Endothelial cell of umbilical vein (primary cell): Measurements from ENCODE around the gene PIP4K2B.

Source experiments
- EZH2 ChIP-seq: IDR thresholded peaks from 2 replicates; pipeline ENCODE4 v1.6.1; 2012; ENCODE audit warnings: borderline replicate concordance, low read depth, mild to moderate bottlenecking, moderate library complexity, low read length, inconsistent platforms; ENCODE audit not compliant: severe bottlenecking
- FOS ChIP-seq: IDR thresholded peaks from 2 replicates; pipeline ENCODE4 v1.6.1; 2011; ENCODE audit warnings: mild to moderate bottlenecking, low read length, moderate library complexity, borderline replicate concordance; ENCODE audit not compliant: insufficient read depth
- JUN ChIP-seq: IDR thresholded peaks from 2 replicates; pipeline ENCODE4 v1.6.1; 2011; ENCODE audit warnings: borderline replicate concordance, low read depth; ENCODE audit not compliant: insufficient read length, insufficient read depth
- MYC ChIP-seq: IDR thresholded peaks from one replicate; pipeline ENCODE4 v1.6.1; 2011; ENCODE audit warnings: mild to moderate bottlenecking, low read depth, low read length
- POLR2A ChIP-seq: IDR thresholded peaks from 2 replicates; pipeline ENCODE4 v1.6.1; 2012; ENCODE audit warnings: low read depth, mild to moderate bottlenecking, control low read depth, low read length
- POLR2AphosphoS5 ChIP-seq: IDR thresholded peaks from 2 replicates; pipeline ENCODE4 v1.6.1; 2012; ENCODE audit warnings: low read depth, mild to moderate bottlenecking, control low read depth, low read length, moderate library complexity; ENCODE audit not compliant: insufficient read depth
- TF ChIP-seq, protein P1 (sequence below), 2 donors: IDR thresholded peaks; 1 replicate in 1 of 2; 2 replicates in 1 of 2; pipeline ENCODE4 v1.5.1; 2011; ENCODE audit warnings: low read length in 2 of 2, mild to moderate bottlenecking in 2 of 2, moderate library complexity in 2 of 2, control low read depth in 1 of 2, inconsistent platforms in 1 of 2, low read depth in 1 of 2; ENCODE audit not compliant: insufficient read depth in 1 of 2; ENCODE audit errors: extremely low read depth in 1 of 2
- TF ChIP-seq, protein P2 (sequence below): IDR thresholded peaks from 2 replicates; pipeline ENCODE4 v1.6.1; 2011; ENCODE audit not compliant: insufficient read depth, insufficient read length

DNA sequence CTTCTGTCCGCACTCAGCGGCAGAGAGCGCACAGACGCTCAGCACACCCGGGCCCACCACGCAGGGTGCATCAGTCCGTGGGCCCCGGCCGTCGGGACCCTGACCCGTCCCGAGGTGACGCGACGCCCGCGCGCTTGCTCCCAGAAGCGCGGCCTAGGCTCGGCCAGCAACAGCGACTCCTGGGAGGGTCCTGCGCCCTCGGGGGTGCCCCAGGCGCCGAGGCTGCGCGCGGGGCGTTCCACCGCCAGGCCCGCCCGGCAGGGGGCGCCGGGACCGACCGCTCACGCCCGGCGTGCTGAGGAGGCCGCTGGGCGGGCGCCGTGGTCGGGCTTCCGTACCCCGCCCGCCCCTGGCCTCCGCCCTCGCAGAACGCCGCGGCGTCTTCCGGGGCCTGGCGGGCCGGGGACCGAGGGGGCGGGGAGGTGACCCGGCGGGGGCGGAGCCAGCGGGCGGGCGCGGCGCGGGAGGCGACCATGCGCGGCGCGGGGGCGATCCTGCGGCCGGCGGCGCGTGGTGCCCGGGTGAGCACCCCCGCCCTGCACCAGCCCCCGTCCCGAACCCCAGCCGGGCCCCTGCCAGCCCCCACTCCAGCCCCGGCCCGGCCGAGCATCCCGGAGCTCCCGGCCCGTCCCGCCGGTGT, 69.3 kb downstream of the PIP4K2B start, which contains the start of gene CISD3:
- TF ChIP-seq, protein P1, sequence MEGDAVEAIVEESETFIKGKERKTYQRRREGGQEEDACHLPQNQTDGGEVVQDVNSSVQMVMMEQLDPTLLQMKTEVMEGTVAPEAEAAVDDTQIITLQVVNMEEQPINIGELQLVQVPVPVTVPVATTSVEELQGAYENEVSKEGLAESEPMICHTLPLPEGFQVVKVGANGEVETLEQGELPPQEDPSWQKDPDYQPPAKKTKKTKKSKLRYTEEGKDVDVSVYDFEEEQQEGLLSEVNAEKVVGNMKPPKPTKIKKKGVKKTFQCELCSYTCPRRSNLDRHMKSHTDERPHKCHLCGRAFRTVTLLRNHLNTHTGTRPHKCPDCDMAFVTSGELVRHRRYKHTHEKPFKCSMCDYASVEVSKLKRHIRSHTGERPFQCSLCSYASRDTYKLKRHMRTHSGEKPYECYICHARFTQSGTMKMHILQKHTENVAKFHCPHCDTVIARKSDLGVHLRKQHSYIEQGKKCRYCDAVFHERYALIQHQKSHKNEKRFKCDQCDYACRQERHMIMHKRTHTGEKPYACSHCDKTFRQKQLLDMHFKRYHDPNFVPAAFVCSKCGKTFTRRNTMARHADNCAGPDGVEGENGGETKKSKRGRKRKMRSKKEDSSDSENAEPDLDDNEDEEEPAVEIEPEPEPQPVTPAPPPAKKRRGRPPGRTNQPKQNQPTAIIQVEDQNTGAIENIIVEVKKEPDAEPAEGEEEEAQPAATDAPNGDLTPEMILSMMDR (IDR thresholded peaks at IDR 0.05; ENCODE audit: extremely low read depth in 1 of 2, insufficient read depth in 1 of 2, low read depth in 1 of 2, low read length in 2 of 2): peak; percentile 62 to 77
- TF ChIP-seq EZH2: no peak
- peak; percentile 58 for TF ChIP-seq POLR2A
- peak; percentile 96 for TF ChIP-seq POLR2AphosphoS5
- TF ChIP-seq, protein P2, sequence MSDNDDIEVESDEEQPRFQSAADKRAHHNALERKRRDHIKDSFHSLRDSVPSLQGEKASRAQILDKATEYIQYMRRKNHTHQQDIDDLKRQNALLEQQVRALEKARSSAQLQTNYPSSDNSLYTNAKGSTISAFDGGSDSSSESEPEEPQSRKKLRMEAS: no peak
- TF ChIP-seq JUN: no peak
- TF ChIP-seq MYC: no peak
- TF ChIP-seq FOS: no peak
